Epithelial cell of esophagus (primary cell): ENCODE measurements around the gene ATG7.

Experiments
- DNase-seq: peaks from one replicate; pipeline ENCODE4 v3.0.0; 2010; ENCODE audit warnings: low read depth
- H3K4me3 ChIP-seq: 2 replicates; pipeline ENCODE4 v1.5.1; 2011; ENCODE audit warnings: mild to moderate bottlenecking, low read length, control low read depth
- TF ChIP-seq, protein P1 (sequence below): IDR thresholded peaks from 2 replicates; pipeline ENCODE4 v1.5.1; 2011; ENCODE audit warnings: low read depth, mild to moderate bottlenecking, low read length, control low read depth, inconsistent platforms; ENCODE audit not compliant: insufficient read depth; ENCODE audit errors: missing control alignments

ATG7 gene

DNA sequence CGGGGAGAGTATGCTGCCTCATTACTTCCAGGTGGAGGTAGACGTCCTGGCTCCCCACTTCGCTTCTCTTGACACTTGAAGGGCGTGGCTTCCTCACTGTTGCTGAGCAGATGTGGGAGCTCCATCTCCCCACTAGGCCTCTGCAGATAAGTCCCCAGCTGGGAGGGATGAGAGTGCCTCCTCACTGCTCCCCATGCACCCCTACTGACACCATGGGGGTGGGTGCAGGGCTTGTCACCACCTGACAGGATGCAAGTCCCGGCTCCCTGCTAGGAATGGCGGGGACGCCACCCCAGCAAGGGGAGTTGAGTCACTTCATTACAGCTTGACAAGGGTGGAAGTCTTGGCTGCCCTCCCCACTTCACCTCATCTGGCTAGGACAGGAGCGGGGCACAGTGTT, 36.8 kb upstream of the ATG7 start:
- TF ChIP-seq, protein P1, sequence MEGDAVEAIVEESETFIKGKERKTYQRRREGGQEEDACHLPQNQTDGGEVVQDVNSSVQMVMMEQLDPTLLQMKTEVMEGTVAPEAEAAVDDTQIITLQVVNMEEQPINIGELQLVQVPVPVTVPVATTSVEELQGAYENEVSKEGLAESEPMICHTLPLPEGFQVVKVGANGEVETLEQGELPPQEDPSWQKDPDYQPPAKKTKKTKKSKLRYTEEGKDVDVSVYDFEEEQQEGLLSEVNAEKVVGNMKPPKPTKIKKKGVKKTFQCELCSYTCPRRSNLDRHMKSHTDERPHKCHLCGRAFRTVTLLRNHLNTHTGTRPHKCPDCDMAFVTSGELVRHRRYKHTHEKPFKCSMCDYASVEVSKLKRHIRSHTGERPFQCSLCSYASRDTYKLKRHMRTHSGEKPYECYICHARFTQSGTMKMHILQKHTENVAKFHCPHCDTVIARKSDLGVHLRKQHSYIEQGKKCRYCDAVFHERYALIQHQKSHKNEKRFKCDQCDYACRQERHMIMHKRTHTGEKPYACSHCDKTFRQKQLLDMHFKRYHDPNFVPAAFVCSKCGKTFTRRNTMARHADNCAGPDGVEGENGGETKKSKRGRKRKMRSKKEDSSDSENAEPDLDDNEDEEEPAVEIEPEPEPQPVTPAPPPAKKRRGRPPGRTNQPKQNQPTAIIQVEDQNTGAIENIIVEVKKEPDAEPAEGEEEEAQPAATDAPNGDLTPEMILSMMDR, result no peak
- H3K4me3 ChIP-seq, result no peak overlapping the region
- no peak for DNase-seq

DNA sequence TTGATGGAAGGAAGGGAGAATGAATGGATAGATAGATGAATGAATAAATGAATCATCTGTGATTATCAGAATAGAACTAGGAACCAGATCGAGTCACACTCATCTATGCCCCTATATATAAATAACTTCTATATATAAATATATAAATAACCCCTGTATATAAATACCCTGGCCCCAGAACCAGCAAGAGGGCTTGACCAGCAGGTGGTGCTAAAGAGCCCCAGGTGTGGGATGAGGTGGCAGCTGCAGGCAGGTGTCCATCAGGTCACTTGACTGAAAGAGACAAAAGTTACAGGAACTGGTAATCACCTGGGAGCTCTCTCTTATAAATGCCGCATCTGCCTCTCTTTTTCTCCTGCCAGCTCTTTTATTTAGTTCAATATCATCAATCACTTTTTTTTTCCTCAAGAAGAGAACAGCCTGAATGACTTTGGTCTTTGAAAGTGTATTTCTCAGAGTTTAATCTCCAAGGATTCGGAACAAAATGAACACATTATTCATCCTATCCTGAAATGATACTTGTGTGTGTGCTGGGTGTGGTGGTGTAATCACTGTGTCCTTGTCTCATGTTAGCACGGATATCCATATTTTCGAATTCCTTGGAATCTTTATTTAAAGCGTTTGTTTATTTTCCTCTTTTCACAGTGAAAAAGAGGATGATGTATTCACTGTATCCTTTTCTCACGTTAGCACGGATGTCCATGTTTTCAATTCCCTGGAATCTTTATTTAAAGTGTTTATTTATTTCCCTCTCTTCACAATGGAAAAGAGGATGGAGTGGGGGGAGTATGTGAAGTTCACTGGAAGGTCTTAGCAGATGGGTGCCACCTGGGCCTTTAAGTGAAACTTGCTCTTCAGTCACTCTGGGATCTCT, 35.4 kb upstream of the ATG7 start:
- H3K4me3 ChIP-seq, result no peak overlapping the region
- TF ChIP-seq, protein P1, result peak; percentile 93
- peak; percentile 83 for DNase-seq

DNA sequence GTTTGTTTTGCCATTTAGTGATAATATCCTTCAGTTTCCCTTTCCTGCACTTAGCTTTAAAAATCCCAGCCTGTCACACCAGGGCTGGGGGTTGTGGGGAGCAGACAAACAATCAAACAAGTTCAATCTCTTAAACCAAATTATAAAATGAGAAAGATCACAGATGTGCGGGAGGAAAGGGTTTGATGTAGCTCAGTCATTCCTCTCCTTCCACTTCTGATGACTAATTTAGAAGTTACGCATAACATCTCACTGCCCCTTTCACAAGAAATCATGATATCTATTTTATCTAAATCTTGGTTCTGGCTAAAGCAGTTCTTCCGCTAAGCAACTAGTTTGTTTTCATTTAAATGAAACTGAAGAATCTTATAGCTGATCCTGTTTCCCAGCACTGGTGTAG, 34.1 kb upstream of the ATG7 start:
- DNase-seq, result peak; percentile 80
- TF ChIP-seq, protein P1, result no peak
- no peak overlapping the region for H3K4me3 ChIP-seq

DNA sequence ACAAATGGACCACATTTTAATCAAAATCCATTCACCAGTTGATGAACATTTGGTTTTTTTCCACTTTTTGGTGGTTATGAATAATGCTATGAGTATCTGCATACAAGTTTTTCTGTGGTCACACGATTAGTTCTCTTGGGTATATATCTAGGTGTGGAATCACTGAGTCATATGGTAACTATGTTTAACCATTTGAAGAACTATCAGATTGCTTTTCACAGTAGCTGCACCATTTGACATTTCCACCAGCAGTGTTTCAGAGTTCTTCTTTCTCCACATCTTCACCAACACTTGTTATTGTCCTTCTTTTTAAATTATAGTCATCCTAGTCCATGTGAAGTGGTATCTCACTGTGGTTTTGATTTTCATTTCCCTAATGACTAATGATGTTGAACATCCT, 33.3 kb upstream of the ATG7 start:
- no peak overlapping the region for H3K4me3 ChIP-seq
- TF ChIP-seq, protein P1, result no peak
- peak; percentile 84 for DNase-seq

DNA sequence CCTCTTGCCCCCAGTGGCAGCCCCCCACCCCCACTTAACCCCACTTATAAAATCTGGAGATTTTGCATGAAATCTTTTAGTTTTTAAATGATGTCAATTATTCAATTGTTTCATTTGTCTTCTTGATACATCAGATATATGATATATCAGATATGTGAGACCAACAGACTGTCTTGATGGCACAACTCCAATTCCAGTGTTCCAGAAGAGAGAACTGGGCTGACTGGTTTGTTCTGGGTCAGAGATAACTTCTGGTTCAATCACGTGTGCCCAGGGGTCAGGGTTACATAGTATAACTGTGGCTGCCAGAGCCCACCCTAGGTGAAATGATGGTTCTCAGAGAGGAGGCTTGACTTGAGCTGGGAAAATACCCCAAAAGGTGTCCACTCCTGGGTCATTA, 32.4 kb upstream of the ATG7 start:
- TF ChIP-seq, protein P1, result no peak
- peak; percentile 47 for DNase-seq
- no peak overlapping the region for H3K4me3 ChIP-seq

DNA sequence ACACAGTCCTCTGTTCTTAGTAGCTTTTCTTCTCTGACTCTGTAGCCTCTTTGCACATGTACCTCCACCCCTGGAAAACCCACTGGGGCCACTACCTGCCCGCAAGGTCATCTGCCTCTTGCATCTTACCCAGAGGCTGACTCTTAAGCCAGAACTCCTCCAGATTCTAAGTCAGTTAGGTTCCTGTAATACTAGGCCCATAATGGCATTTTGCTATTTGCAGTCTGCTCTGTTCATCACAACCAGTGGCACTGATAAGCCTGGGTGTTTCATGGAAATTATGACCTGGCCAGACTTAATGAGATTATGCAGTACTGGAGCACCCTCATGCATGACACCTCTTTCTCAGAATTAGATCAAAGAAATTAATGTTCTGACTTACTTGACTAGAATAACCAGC, 31.7 kb upstream of the ATG7 start:
- TF ChIP-seq, protein P1, result no peak
- no peak overlapping the region for H3K4me3 ChIP-seq
- no peak for DNase-seq
